ENCODE results near the gene PPP1R26.

Gene PPP1R26

GRCh38 chr9:135461936-135462335 is 17.6 kb upstream of the PPP1R26 start:
- DNase-seq: no peak

DNA sequence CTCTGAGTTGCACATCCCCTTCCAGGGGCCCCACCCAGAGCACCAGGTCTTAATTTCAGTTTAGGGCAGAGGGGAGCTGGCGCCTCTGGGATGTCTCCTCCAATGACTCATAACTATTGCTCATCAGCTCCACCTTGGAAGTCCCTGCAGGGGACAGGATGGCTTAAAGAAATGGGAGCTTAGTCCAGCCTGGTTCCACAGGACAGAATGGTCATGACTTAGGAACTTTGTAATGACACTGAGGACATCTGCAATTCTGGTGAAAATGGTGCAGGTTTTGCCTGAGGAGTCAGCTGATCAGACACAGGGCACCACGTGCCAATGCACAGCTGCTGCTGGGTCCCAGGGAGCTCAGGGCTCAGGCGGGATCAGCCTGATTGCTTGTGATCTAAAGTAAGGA is 16.4 kb upstream of the PPP1R26 start:
- no peak for DNase-seq

- no peak for DNase-seq
These were observed 15.4 kb upstream of the PPP1R26 start for GRCh38 chr9:135464181-135464580.

DNA sequence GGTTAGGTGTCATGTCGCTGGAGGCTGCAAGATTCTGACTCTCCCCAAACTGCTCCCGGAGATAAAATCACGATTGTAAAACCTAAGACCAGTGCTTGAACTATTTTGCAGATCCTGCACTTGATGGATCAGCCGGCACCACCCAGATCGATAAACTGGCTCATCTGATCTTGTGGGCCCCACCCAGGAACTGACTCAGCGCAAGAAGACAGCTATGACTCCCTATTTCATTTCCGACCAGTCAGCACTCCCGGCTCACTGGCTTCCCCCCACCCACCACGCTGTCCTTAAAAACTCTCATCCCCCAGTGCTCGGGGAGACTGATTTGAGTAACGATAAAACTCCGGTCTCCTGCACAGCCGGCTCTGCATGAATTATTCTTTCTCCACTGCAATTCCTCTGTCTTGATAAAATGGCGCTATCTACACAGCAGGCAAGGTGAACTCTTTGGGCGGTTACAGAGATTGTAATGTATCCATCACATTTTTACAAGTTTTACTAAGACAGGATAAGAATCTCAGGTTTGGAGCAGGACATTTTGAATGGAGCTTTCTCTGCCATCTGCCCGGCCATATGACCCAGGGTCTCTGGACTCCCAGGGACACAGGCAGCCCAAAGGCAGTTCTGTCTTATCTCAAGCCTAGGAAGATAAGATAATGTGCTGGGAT is 10.6 kb upstream of the PPP1R26 start:
- DNase-seq: no peak

DNA sequence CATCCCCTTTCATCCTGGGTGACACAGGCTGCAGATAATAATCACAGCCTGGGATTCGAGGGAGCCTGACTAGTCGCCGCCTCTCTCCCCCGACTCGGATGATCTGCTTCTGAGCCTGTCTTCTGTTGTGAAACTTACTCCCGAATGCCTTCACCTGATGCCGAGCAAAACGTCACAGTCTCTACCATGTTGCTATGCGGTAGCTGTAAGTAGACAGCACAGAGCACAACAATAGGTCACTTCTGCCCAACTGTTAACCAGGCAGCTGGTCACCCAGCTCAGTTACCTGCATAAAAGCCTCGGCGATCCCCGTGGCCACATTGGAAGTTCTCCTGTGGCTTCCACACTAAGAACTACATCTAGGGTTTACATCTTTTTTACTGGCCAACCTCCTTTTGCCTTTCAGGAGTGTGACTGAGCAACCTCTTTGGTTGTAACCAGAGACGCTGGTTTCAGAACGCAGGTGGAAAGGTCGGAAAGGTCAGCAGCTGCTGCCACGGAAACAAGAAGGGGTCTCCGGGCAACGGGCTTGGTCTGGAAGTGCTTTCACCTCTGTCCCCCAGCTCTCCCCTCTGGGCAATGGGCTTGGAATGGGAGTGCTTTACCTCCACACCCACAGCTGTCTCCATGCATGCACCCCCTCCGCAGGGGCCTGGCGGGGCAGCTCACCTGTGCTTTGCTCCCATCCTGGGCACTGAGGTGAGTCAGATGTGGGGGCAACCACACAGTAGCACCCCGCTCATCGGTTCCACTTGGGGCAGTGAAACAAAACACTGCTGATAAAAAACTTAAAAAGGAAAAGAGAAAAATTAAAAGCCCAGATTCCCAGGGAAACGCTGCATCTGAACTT is 7.6 kb upstream of the PPP1R26 start:
- no peak for DNase-seq

DNA sequence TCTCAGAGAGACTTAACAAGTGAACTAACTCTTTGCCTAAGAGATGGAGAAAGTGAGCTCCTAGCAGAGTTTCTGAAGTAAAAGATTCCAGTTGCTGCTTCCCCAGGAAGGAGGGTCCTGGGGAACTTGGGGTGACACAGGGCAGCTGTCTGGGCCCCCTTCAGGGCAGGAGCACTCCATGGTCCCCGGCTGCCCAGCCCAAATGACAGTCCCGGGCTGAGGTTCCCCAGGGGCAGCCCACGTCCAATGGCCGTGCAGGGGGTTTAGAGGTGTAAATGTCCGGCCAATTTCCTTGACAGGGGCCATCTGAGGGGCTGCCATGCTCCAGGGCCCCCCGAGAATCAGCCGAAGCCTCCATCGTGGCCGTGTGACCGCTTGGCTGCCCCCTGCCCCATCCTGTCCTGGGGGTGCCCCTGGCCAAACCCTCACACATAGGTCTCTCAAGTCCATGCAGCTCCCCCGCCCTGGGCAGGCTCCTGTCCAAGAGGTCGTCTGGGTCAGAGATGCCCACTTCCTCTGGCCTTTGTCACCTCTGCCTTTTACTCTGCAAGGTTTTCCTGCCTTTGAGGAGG is 5.5 kb upstream of the PPP1R26 start:
- no peak for DNase-seq

DNA sequence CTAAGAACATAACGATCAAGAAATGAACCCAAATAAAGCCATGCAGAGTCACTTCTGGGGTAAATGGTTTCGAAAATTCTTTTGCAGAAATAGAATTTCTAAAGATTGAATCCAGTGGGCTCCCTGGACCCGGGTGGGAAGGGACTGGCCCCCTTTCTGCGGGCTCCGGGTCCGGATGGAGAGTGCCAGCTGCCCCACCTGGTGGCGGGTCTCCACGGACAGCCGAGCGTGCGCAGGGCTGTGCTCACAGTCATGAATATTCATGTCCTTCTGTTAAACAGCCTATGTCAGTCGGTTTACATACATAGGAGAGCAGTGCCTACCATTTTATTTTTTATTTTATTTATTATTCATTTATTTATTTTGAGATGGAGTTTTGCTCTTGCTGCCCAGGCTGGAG is 4.7 kb upstream of the PPP1R26 start:
- no peak for DNase-seq

DNA sequence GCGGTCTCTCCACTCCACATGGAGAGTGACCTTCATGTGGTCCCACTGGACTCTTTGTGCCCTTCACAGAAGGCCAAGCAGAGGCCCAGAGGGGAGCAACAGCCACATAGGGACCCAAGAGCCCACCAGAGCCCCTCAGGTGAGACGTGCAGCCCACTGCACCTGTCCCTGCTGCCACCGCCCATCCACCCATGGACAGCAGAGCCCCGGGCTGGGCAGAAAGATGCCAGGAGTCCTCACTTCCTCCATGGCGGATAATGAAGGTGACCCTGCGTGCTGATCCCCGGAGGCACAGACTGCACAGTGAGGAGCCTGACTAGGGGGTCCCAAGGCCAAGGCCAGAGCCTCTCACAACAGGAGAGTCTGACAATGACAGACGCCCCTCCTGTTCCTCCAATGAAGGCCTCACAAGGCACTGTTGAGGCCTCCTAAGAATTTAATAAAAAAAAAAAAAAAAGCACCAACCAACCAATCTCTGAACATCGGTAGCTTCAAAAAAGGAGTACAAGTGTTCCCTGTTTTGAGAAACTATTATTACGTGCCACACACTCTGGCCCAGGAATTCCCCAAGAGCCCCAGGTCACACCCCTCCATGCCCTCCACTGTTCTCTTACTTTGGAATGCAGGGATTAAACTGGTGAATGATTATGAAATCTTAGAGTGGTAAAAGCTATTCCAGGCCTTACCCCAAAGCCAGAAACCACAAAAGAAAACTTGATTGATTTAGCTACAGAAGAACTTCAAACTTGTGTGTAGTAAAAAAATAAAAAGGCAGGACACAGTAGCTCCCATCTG is 2.8 kb upstream of the PPP1R26 start:
- no peak for DNase-seq

GRCh38 chr9:135478191-135478590 is 1.4 kb upstream of the PPP1R26 start:
- no peak for DNase-seq

GRCh38 chr9:135478829-135479468 is 633 bp upstream of the PPP1R26 start:
- DNase-seq: no peak

- DNase-seq: no peak
These were observed 723 bp downstream of the PPP1R26 start for GRCh38 chr9:135480071-135480939.

GRCh38 chr9:135480940-135481310 is 1.3 kb downstream of the PPP1R26 start:
- DNase-seq: no peak

- DNase-seq: no peak
These were observed 2.6 kb downstream of the PPP1R26 start for GRCh38 chr9:135482015-135482754.

DNA sequence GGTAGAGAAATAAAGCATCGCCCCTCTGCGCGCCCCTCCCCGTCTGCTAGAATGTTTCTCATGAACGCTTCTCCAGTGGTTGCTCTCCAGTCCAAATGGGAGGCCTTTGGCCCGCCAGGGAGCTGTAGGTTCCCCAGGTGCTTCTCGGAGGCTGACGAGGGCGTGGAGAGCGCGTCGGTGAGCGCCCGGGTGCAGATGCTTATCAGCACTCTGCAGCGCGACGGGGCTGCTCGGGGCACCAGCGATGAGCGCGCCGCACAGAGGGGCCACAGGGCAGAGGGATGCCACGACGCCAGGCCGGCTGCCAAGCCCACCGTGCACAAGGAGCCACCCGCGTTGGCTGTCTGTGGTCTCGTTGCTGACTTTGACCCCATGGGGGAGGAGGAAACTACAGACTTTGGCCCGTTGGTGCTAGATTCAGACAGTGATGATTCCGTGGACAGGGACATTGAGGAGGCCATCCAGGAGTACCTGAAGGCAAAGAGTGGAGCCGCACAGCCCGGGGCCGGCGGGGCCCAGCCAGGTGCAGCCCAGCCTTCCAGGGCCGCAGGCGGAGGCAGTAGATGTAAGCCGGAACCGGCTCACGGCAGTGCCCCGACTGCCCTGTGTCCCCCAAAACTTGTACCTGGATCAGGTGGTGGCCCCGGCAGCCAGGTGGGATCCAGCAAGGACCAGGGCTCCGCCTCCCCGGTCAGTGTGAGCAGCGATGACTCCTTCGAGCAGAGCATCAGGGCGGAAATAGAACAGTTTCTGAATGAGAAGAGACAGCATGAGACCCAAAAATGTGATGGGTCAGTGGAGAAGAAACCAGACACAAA is 5.1 kb downstream of the PPP1R26 start:
- DNase-seq: no peak

DNA sequence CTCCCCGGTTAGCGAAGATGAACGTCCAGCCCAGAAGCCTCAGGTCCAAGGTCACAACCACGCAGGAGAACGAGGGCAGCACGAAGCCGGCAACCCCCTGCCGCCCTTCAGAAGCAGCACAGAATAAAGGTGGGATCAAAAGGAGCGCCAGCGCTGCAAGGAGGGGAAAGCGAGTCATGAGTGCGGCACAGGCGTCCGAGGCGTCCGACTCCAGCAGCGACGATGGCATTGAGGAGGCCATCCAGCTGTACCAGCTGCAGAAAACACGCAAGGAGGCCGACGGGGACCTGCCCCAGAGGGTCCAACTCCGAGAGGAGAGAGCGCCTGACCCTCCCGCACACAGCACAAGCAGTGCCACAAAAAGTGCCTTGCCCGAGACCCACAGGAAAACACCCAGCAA is 5.8 kb downstream of the PPP1R26 start:
- no peak for DNase-seq

DNA sequence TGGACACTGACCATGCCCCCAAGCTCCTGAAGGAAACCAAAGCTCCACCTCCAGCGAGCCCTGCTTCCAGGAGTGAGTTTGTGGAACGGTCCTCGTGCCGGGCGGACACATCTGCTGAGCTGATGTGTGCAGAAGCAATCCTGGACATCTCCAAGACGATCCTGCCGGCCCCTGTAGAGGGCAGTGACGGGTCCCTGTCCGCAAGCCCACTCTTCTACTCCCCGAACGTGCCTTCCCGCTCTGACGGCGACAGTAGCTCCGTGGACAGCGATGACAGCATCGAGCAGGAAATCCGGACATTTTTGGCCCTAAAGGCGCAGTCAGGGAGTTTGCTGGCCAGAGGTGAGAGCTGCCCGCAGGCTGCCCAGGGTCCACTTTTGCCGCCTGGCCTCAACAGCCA is 6.2 kb downstream of the PPP1R26 start:
- no peak for DNase-seq

DNA sequence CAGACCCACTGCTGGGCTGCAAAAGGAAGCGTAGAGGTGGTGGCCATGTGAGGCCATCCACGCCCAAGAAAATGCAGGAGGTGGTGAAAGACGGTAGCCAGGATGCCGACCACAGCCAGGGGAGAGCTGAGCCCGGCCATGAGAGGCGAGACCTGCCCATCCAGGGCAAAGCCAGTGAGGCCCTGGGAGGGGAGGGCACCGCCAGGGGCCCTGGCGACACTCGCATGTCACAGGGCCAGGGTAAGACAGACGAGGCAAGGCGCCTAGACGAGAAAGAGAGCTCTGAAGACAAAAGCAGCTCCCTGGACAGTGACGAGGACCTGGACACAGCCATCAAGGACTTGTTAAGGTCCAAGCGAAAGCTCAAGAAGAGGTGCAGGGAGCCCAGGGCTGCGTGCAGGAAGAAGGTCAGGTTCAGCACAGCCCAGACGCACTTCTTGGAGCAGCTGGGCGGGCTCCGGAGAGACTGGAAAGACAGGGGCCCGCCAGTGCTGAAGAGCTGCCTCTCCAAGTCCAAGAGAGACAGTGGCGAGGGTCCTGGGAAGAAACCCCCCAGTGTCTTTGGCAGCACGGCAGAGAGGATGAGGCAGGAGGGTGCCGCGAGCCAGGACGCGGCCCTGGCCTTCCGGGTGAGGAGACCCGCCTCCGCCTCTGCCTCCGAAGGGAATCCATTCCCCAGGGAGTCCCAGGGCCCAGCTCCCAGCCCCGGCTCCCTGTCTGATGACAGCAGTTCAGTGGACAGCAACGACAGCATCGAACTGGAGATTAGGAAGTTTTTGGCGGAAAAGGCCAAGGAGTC is 6.9 kb downstream of the PPP1R26 start:
- no peak for DNase-seq

GRCh38 chr9:135487281-135488012 is 7.9 kb downstream of the PPP1R26 start:
- DNase-seq: no peak

DNA sequence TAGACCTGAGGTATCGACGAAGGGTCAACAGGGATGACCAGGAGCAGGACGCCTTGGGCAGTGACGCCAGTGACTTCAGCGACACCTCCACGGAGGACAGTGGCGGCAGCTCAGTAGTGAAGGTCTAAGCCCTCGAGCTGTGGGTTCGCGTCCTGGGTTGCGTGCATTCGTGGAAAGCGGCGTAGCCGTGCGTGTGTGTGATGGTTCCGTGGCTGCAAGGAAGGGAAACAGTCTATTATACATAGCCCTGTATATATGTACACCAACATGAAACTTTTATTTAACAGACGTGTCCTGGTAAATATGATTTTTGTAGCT is 8.4 kb downstream of the PPP1R26 start:
- no peak for DNase-seq
